Activated CD4-positive, CD25-positive, alpha-beta regulatory T cell treated with anti-CD3 and anti-CD28 coated beads, Interleukin-2, amount 50 U/mL, for 24 hours (primary cell): ENCODE measurements around the gene RUBCN.
A peak's percentile ranks its signal among the peaks of the same experiment; 100 is the strongest.
"Not testable (repeated sequence)": the region's sequence is repeated elsewhere in the genome, so short reads cannot be mapped to it uniquely, and the experiment has no call there.

Source experiments
- ATAC-seq, 2 donors: fragments of 150-1000 bp; cut with Tn5 transposase; one replicate each; pipeline ENCODE4 v1.10.0; 2021; ENCODE audit warnings: mild to moderate bottlenecking in 1 of 2, moderate library complexity in 1 of 2

Gene RUBCN

DNA sequence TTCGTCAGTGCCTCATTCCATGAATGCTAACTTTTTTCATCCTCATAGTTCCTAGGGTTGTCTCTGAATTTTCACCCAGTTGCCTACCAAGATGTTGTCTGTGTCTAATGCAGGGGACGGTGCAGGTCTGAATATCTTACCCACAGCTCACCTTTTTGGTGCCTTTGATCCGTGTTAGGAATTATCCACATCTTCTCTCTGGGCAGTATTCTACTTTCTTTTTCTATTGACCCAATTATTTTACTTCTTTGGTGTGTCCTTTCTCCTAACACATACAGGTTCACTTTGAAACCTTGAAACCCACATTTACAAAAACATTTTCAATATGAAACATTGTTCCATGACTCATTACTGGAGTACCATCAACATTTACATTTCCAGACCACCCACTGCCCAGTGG lies 80.6 kb downstream of the RUBCN start:
- not testable (repeated sequence) for ATAC-seq

DNA sequence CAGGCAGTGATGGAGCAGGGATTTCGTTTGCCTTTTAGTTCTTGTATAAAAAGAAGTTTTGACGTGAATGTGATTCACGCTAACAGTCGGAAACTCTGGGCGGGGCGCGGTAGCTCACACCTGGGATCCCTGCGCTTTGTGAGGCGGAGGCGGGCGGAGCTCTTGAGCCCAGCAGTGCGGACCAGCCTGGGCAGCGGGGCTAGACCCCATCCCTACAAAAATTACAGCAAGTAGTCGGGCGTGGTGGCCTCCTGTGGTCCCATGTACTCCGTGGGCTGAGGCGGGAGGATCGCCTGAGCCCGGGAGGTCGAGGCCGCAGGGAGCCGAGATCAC lies 81.7 kb downstream of the RUBCN start:
- peak; percentile 18 to 41 for ATAC-seq

DNA sequence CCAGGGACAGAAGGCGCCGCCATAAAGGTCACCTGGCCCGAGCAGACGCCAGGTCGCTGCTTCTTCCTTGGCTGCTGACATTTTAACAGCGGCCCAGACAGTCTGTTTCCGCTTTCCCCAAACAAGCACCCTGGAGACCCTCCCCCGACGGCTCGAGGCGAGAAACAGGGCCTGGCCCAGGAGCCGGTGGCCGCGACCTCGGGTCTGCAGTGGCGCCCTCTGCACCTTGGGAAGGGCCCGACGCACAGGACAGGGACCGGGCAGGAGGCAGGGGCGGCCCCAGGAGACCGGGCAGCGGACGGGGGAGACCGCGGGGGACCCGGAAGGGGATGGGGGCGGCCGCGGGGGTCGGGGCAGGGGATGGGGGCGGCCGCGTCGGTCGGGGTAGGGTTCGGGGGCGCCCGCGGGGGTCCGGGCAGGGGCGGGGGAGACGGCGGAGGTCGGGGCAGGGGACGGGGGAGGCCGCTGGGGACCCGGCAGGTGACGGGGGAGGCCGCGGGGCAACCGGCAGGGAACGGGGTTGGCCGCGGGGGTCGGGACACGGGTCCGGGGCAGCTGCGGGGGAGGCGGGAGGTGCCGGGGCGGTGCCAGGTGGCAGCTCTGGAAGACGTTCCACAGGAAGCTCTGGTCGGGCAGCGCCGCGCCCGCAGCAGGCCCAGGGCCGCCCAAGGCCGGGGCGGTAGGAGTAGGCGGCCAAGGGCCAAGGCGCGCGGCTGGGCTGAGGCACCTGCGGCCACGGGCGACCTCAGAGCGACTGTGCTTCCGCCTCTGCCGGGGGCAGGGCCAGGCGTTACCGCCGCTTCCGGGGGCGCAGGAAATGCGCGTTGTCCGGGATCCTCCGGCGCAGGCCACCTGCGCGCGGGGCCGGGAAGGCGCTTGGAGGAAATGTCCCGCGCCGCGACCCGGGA lies 82.4 kb downstream of the RUBCN start:
- ATAC-seq: peak; percentile 93 to 96

DNA sequence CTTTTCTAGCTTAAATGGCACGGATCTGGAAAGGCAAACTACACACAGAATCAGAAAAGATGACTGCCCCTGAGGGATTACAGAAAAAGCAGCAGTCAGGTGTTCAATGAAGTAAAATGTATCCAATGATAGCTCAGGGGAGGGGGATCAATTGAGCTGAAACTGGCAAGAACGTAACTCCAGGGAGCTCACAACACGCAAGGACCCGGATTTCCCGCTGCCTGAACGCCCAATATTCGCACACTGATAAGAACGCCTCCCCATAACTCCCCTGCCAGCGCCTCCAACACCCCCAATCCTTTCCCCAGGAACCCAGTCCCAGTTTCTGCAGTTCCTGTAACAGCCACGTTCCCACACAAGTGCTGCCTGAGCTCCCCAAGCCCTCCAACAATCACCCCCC lies 83.8 kb downstream of the RUBCN start:
- not testable (repeated sequence) for ATAC-seq

DNA sequence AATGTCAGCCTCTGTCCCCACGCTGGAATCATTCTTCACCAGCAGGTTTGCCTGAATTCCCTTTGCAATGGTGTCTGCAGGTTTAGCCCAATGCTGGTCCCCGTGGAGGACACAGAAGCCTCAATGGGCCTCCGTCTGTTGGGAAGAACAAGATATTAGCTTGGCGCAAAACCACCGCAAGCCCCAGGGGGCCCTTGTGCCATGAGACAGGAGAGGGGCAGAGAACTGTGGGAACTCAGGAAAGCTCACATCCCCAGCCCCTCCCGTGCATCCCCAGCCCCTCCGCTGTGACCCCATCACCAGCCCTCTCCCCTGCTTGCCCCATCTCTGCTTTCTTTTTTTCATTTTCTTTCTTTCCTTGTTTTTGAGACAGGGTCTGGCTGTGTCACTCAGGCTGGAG lies 89.1 kb downstream of the RUBCN start:
- not testable (repeated sequence) for ATAC-seq

DNA sequence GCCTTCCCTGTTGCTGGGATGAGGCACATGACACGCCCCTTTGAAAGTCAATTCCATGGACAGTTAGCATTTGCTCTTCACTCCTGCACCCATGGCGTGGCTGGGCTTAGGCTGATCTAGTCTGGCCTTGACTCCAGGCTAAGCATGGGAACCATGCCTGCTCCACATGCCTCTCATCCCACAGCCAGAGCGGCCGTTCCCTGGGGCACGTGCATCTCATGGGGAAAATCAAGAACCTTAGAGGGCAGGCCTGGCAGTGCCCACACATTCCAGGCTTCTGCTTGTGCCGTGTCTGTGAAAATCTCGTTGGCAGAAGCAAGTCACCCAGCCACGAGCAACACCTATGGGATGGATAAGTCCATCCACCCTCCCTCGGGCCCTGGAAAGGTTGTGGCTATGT lies 89.5 kb downstream of the RUBCN start:
- not testable (repeated sequence) for ATAC-seq

DNA sequence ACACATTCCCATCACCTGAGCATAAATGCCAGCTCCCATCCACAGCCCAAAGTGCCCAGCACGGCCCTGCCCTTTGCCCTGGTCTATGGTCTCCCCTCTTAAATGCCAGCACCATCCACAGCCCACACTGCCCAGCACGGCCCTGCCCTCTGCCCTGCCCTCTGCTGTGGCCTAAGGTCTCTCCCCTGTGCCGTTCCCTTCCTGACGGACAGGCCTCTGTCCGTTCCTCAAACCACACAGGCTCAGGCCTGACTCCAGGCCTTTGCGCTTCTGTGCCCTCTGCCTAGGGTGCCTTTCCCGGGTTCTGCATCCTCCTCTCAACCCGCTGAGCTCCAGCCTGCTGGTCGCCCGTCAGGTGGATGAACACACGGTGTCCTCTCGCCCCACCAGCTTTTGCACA lies 90.4 kb downstream of the RUBCN start:
- not testable (repeated sequence) for ATAC-seq

DNA sequence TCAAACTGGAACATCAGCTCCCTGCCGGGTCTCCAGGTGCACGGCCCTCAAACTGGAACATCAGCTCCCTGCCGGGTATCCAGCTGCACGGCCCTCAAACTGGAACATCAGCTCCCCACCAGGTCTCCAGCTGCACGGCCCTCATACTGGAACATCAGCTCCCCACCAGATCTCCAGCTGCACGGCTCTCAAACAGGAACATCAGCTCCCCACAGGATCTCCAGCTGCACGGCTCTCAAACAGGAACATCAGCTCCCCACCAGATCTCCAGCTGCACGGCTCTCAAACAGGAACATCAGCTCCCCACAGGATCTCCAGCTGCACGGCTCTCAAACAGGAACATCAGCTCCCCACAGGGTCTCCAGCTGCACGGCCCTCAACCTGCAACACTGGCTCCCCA lies 99.1 kb downstream of the RUBCN start:
- not testable (repeated sequence) for ATAC-seq

DNA sequence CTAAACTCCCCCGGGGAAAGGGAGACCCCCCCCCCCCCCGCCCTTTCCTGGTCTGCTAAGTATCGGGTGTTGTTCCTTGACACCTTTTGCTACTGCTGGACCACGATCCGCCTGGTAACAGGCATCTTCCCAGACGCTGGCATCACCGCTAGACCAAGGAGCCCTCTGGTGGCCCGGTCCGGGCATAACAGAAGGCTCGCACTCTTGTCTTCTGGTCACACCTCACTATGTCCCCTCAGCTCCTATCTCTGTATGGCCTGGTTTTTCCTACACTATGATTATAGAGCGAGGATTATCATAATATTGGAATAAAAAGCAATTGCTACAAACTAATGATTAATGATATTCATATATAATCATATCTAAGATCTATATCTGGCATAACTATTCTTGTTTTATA lies 104.7 kb downstream of the RUBCN start:
- ATAC-seq: not testable (repeated sequence)

DNA sequence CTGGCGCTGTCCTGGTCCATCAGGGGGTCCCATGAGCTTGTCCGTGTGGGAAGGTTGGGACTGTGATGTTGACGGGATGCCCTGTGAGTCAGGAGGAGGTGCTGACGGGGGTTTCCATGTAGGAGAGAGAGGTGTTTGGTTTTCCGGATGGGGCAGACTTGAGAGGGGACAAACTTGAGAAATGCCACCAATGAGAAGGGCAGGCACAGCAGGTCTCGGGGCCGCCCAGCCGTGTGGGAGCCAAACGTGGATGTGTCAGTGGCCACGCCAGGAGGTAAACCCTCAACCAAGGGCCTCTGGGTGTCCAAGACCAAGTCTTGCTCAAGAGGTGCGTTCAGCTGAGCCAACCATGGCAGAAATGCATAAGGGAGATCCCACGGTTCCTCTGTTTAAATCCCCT lies 105.9 kb downstream of the RUBCN start:
- not testable (repeated sequence) for ATAC-seq

DNA sequence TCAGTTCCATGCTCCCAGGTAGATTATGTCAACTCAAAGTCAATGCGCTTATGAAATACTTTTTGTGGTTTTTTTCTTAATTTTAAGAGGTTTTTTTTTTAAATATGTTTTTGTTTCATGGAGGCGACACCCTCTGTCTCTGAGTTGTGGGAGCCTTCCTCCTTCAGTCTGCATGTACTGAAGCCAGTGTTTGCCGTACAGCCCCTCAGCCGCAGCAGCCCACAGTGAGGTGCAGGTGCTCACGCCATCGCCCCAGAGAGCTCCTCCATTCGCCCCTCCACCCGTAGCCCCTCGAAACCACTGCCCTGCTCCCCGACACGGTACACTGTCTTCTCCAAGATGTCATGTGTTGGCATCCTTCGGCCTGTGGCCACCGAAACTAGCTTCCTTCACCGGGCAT lies 107.4 kb downstream of the RUBCN start:
- not testable (repeated sequence) for ATAC-seq

DNA sequence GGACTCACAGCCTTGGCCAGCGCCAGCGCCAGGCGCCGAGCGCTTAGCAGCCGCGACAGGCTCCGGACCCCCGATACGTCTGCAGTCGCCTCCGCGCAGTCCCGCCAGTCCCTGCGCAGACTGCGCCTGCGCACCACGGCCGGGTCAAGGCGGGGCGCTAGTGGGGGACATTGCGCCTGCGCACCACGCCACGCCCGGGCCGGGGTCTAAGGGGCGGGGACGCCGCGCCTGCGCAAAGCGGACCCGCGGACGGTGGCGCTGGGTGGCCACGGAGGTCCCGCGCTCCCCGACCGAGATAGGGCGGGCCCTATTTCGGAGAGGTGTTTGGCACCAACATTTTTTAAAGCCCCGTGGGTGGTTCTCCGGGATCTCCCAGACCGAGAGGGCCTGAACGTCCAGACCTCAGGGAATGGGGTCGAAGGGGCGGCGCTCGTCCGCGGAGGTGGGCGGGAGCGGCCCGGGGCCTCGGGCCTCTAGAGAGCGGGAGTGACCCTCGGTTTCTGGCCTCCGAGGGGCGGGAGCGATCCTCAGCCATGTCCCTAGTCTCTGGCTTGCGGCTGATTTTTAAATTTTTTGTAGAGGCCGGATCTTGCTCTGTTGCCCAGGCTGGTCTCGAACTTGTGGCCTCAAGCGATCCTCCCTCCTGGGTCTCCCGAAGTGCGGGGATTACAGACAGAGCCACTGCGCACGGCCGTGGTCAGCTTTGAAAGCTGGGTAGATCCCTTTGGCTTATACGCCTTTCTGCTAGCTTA lies 108.8 kb downstream of the RUBCN start:
- ATAC-seq: peak; percentile 68 to 75

DNA sequence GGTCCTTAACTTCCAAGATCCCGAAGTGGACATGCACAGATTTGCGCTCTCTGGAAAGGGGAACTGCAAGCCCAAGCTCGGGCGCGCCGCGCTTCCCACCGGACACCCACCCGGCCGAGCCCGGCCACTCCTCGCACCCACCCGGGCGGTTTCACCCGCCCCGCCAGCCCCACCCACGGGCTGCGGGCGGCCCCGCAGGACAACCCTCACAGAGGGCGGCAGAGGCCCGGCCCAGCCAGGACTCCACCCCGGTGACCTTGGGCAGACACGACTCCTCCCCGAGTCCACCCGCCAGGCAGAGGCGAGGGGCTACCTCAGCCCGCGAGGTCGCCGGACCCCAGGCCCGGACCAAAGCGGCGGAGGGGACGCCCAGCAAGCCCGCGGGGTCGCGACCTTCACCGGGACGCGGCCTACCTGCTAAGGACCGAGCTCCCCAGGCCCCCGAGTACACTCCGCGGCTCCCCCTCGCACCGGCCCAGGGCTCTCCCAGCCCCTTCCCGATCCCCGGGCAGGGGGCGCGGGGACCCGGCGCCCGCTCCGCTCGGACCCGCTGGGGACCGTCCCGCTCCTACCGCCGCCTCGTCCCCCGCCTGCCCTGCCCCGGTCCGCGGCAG lies 109.4 kb downstream of the RUBCN start:
- ATAC-seq: peak; percentile 40 to 51

DNA sequence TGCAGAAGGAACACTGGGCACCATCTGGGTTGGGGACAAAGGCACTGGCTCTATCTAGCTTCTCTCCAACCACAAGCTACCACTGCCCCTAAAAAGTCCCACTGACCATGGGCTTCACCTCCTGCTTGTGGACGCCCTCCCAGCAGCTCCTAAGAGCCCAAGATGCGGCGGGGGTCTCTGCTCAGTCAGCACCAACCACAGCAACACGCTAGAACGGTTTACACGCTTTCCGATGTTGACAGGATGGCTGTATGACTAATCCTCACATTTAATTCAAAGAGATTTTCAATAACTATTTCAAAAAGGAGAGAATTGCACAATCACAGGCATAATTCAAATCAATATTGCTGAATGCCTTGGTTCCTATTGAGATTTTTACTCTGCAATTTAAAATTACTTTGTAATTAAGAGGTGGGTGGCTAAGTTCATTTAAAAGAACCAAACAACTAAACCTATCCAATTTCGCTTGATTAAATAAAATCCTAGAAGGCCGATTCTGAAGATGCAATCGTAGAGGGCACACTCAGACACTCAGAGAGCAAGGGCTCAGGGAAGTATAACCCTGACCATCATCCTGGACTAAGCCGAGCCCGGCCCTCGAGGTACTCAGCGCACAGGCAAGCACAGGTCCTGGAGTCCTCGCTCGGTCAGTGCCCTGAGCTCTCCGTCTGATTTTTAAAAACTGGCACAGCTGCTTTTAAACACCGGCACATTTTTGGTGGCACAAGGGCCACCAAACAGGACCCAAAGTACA lies 110.1 kb downstream of the RUBCN start:
- ATAC-seq: peak; percentile 49 to 67

DNA sequence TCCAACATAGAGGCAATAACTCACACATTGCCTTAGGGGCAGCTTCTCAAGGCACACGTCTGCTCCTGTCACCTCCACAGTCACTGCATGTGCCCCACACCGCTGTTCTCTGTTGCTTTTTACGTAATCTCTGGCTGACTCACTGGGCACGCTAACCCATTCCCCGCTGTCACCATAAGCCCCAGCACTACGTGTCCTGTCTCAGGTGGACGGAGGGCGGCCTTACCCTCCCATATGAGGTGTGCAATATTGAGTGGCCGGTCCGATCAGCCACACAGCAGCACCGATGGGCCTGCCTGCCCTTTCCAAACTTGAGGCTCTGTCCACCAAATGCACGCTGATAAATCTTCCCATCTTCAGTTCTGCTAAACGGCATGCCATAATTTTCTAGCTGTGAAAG lies 115.2 kb downstream of the RUBCN start:
- not testable (repeated sequence) for ATAC-seq
